GM19351 (cell line): ENCODE data around the gene GPHA2.

Source experiments
- ATAC-seq: cut with Tn5 transposase; IDR thresholded peaks from one replicate; pipeline ENCODE4 v1.9.1; 2021; ENCODE audit warnings: mild to moderate bottlenecking, moderate library complexity; ENCODE audit not compliant: unreplicated experiment

GPHA2 gene

GRCh38 chr11:64892838-64893193 lies 42.9 kb downstream of the GPHA2 start:
- no peak for ATAC-seq

DNA sequence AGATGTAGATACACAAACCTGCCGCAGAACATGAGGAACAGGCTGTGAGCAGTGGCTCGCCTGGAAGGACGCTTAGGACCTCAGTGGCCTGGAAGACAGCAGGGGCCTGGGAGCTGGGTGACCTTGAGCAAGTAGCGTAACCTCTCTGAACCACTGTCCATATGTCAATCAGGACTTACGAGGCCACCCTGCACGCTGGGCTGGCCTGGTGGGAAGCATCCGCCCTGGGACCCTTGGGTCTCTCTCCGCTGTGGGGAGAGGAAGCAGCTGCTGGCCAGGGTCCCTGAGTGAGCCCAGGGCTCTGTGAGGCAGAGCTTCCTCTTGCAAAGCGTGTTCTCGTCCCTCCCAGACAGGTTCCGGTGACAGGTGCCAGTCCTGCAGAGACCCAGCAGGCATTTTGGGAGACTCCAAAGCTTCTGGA lies 43.3 kb downstream of the GPHA2 start:
- ATAC-seq: no peak

DNA sequence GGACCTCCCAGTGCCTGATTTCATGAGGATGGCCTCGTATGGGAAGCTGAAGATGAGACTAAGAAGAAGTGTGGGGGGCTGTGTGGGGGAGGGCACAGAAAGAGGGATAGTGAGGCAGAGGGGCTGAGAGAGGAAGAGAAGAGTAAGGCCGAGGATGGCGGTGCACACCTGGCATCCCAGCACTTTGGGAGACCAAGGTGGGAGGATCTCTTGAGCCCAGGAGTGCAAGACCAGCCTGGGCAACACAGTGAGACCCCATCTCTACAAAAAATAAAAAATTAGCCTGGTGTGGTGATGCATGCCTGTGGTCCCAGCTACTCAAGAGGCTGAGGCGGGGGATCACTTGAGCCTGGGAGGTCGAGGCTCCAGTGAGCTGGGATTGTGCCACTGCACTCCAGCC lies 43.8 kb downstream of the GPHA2 start:
- ATAC-seq: no peak

- ATAC-seq: no peak
Measured at GRCh38 chr11:64891215-64891848, 44.4 kb downstream of the GPHA2 start.

DNA sequence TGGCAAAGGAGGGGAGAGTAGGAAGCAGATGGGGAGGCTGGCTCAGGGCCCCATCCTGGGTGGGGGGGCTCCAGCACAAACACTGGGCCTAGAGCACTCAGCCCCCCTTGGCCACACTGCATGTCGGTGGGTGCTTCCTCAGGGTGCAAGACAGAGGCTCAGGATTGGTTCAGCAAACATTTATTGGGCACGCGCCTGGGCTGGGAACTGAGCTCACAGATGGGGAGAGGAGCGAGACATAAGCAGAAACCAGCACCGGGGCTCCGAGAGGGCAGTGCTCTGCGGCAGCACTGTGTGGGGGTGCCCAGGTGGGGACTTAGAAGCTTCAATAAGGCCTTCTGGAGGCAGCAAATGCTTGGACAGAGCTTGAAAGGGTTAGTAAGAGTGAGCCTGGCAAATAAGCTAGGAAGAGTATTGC lies 45.2 kb downstream of the GPHA2 start:
- ATAC-seq: no peak

DNA sequence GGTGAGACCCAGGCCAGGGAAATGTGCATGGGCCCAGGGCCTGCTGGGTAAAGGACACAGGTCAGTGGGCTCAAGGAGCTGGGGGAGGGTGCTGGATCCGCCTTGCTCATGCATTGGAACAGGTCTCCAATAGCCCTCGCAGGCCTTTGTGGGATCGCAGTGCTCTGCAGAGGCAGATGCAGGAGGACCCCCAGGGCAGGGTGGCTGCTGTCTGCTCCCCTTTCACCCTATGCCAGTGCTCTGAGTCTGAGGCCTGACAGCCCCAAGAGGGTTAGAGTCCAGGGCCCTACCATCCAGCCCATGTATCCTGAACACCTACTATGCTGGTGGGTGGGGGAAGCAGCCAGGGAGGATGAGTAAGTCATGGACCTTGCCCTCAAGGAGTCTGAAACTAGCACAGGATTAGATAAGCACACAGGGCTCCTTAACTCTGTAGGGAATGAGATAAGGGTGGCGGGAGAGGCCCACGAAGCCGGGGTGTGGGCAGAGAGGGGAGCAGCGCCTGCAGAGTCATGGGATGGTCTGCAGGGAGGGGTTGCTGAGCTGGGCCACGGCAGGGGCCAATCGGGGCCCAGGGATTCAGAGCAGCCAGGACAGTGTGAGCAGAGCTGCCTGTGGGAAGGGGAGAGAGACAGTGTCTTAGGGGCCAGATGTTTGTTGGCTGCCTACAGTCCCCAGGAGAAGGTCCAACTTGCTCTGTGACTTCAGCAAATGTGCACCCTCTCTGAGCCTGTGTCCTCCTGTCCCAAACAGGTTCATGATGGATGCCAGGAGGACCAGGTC lies 46.8 kb downstream of the GPHA2 start:
- ATAC-seq: no peak

DNA sequence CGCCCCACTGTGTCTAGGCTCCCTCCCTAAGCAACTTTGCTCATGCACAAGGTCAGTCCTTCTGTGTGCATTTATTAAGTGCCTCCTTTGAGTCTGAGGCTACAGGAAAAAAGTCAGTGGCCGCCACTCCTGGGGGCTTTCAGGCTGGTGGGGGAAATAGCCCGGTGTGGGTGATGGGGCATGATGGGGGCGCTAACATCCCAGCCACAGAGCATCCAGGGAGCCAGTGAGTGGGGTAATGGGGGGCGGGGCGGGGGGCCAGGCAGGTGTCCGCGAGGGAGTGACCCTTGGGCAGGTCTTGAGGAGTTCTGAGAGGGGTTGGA lies 47.3 kb downstream of the GPHA2 start:
- no peak for ATAC-seq

DNA sequence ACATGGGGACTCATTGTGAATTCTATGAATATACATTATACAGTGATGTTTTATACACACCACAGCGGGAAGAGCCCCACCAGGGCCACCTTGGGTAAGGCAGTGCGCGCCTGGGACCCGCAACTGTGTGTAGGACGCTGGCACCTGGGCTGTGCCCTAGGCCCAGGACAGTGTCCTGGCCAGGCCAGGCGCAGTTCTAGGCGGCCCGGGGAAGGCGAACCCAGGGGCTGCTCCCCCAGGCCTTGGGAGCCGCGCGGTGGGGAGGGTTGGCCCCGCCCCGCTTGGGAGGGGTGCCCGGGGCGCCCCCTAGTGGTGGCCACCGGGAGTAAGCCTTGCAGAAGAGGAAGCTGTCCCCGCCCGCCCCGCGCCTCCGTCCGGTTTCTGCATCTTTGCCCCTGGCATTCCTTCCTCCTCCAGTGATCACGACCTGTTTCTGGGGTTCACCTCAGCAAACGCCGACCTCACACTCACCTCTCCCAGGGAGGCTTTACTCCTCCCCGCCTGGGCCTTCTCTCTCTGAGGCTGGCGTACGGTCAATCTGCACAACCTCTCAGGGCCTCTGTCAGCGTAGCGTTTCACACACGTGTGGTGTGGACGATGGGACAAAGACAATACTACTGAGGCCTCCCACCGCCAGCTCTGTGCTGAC lies 47.8 kb downstream of the GPHA2 start:
- ATAC-seq: peak; percentile 72

- no peak for ATAC-seq
Measured at GRCh38 chr11:64887234-64887756, 48.4 kb downstream of the GPHA2 start.

DNA sequence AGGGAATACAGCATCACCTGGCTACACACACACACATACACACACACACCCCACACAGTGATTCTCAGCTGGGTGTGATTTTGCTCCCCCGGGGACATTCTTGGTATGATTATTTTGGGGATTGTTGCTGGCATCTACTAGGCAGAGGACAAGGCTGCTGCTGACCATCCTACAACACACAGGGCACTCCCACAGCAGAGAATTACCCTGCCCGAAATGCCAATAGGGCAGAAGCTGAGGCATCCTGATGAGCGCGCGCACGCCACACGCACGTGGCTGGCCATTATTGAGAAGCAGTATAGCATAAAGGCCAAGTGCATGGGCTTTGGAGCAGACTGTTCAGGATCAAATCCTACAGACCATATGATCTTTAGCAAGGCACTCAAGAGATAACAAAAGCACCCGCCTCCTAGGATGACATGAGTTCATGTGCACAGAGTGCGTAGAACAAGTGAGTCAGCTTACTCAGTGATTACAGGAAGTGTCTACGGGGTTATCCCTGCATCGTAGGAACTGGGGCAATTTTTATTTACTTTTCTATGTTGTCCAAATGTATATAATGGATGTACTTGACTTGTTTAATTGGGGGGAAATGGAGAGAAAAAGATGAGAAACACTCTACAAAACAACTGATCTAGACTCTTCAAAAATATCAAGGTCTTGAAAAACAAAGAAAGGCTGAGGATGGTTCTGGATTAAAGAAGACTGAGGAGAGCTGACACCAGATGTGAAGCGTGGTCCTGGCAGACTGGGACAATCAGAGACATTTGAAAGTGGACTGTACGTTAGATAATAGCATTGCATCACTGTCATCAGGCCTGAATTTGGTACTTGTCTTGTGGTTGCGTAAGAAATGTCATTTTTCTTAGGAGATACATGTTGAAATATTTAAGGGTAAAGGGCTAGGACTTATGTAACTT lies 50.1 kb downstream of the GPHA2 start:
- no peak for ATAC-seq
